ENCODE measurements around the gene KCNG2. TPM values are rescaled to one million over a fixed set of nuclear protein-coding genes. Genes with fewer than 3 reads are reported as not detected.

The KCNG2 gene
- not detected in 2 replicates for total RNA-seq (2011; cell fraction: chromatin; rRNA removed; ENCODE audit: low replicate concordance)
- total RNA-seq (2011; cell fraction: nucleolus; rRNA removed), result not detected in 2 replicates
- total RNA-seq (2011; cell fraction: nucleoplasm; rRNA removed), result not detected in 2 replicates
- total RNA-seq (2014; rRNA removed), result not detected in 2 replicates
- not detected in 2 replicates for total RNA-seq (2014; rRNA removed; fragmentation: Illumina TruSeq; extraction: Trizol)
- total RNA-seq (2015; rRNA removed; fragmentation: Illumina TruSeq; extraction: Trizol), result not detected in 2 replicates
- total RNA-seq (2021), result not detected in 2 replicates
- not detected in 2 replicates for polyA plus RNA-seq (2011; rRNA removed)
- not detected in 2 replicates for polyA plus RNA-seq (2011; cell fraction: cytosol; rRNA removed)
- polyA plus RNA-seq (2011; cell fraction: nucleus; rRNA removed), result not detected in 2 replicates
- not detected in 2 replicates for polyA plus RNA-seq (2012)
- polyA plus RNA-seq (2014; fragmentation: Illumina TruSeq; extraction: Trizol), result not detected in 2 replicates
- polyA plus RNA-seq (2014; fragmentation: Nextera tagmentation; extraction: Ambion mirVana), result not detected
- polyA plus RNA-seq (2014; rRNA removed), result not detected in 2 replicates
- not detected in 2 replicates for polyA minus RNA-seq (2011; rRNA and poly(A)+ RNA removed)
- polyA minus RNA-seq (2011; cell fraction: cytosol; rRNA and poly(A)+ RNA removed), result not detected in 2 replicates
- polyA minus RNA-seq (2011; cell fraction: nucleus; rRNA and poly(A)+ RNA removed), result not detected in 2 replicates
- not detected for Bru-seq, nascent RNA
- not detected for BruChase-seq, experiment 1, labeled RNA remaining after a 2-hour chase
- not detected for BruChase-seq, experiment 2, labeled RNA remaining after a 6-hour chase
- long read RNA-seq, experiment 1, partial matches to known transcripts, result 0 of 2 reads
- long read RNA-seq, experiment 1, other reads (novel, unspliced or antisense), result 2 of 2 reads
- long read RNA-seq, experiment 2, result 0 reads
- long read RNA-seq, experiment 3, result 0 reads

DNA sequence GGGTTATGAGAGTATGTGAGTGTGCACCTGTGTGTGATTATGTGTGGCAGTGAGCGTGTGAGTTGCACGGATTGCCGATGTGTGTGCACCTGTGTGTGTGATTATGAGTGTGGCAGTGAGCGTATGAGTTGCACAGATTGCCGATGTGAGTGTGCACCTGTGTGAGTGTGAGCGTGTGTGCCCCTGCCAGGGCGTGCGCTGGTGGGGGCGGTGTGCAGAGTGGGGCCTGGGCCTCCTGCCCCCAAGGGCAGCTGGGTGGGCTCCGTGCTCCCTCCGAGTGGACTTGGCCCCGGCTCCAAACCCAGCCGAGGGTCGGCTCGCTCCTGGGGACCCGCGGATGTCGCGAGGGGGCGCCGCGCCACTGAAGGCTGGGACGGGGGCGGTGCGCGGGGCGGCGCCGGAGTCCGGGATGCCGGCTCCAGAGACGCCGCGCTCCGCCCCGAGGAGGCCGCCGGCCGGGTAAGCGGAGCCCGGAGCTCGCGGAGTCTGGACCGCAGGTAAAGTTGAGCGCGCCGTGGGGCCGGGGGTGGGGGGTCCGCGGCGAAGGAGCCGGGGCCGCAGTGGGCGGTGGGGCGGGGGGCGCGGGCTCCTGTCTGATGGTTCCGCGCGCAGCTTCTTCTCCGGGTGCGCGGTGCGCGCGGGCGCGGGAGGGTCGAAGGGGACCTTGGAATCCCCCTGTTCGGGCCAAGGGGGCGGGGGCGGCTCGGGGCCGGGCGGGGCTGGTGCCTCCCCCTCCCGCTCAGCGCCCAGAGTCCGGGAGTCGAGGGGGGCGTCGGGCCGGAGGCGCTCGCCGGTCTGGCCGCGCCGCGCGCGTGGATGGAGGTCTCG is at the start of gene KCNG2:
KCNG2 (plus strand) TSS at position 421 of the 828 bp plus-strand sequence. CDS start 65,730 bp downstream, outside the sequence.
- CTCF ChIA-PET (ENCODE audit: low intra/inter-chr PET ratio), result no interaction called here
- Histone ChIP-seq H3K4me2 (ENCODE audit: insufficient read depth, low read length) (no peak within 1 kb of the TSS), H3K4me1 (replicated peaks in 1 of 2; ENCODE audit: control insufficient read depth in 2 of 2, insufficient read depth in 2 of 2, low read length in 2 of 2) (peaks cover 0 to 2% of the 10 kb centered on the region in 2 experiments; a peak in 1 of 5 replicates), H3K36me3 (ENCODE audit: control insufficient read depth, insufficient read depth, low read length) (no peaks in the 10 kb centered on the region), H3K27me3 (ENCODE audit: control insufficient read depth in 2 of 2, insufficient read depth in 2 of 2, low read length in 2 of 2) (peaks cover 16 to 70% of the 10 kb centered on the region in 2 experiments; a peak in 4 of 5 replicates), H3K9me1 (ENCODE audit: control insufficient read depth, insufficient read depth, low read length) (no peaks in the 10 kb centered on the region), H3K9ac (ENCODE audit: insufficient read depth in 1 of 2, low read depth in 2 of 2, low read length in 2 of 2) (no peak within 1 kb of the TSS), H4K20me1 (replicated peaks; ENCODE audit: control insufficient read depth, insufficient read depth, low read length) (no peaks in the 10 kb centered on the region), H3K4me3 (no peak within 1 kb of the TSS), H3K9me3 (replicated peaks; ENCODE audit: control insufficient read depth, insufficient read depth, low read depth, low read length) (no peaks in the 10 kb centered on the region), H3K79me2 (ENCODE audit: control insufficient read depth, insufficient read depth, low read length) (no peaks in the 10 kb centered on the region), H2AFZ (ENCODE audit: low read depth, low read length) (no peak within 1 kb of the TSS), H3K27ac (ENCODE audit: extremely low read depth, low read depth, low read length) (no peak within 1 kb of the TSS)
- ATAC-seq (no peak), FAIRE-seq (no peak), DNase-seq (ENCODE audit: extremely low read depth in 1 of 4, low spot score in 3 of 4) (no peak)
- intact Hi-C loops (cut with micrococcal nuclease) (no loop called here), in situ Hi-C loops (cut with MboI) (no loop called here)
- BruUV-seq (replicated peaks), result no TSS peak
- TF ChIP-seq ZNF324 (CRISPR knock-in tag; IDR thresholded peaks at IDR 0.05), result no peak
- no peak for TF ChIP-seq MCM7 (IDR thresholded peaks at IDR 0.05)
- no peak for TF ChIP-seq FOXA3 (CRISPR knock-in tag; conservative IDR thresholded peaks at IDR 0.05 in 1 of 2, IDR thresholded peaks at IDR 0.05 in 1 of 2)
- TF ChIP-seq XRCC4 (IDR thresholded peaks at IDR 0.05; ENCODE audit: extremely low read depth, insufficient read depth, insufficient read length), result no peak
- no peak for TF ChIP-seq TCF3 (CRISPR knock-in tag; IDR thresholded peaks at IDR 0.05)
- POLR2A ChIA-PET, result no interaction called here
- WGBS (ENCODE audit: insufficient coverage, low coverage, missing lambda C conversion rate), result 72% methylated on average over 10 of the region's 92 CpGs

Data from K562 (cell line).